HCT116 (cell line): ENCODE measurements around the gene KRT82.

Experiments used
- CEBPB ChIP-seq: IDR thresholded peaks from 2 replicates; pipeline ENCODE4 v1.6.1; 2012; ENCODE audit warnings: low read depth
- EGR1 ChIP-seq: IDR thresholded peaks from 2 replicates; pipeline ENCODE4 v1.6.1; 2012; ENCODE audit warnings: low read depth
- POLR2A ChIP-seq: IDR thresholded peaks from 2 replicates; pipeline ENCODE4 v1.7.0; 2011; ENCODE audit warnings: borderline replicate concordance; ENCODE audit not compliant: insufficient read depth, insufficient read length; ENCODE audit errors: extremely low read depth
- SIN3A ChIP-seq: IDR thresholded peaks from 2 replicates; pipeline ENCODE4 v1.6.1; 2012; ENCODE audit warnings: low read depth
- YY1 ChIP-seq: IDR thresholded peaks from 2 replicates; pipeline ENCODE4 v1.6.1; 2011; ENCODE audit warnings: low read length, low read depth, moderate library complexity, mild to moderate bottlenecking; ENCODE audit not compliant: insufficient replicate concordance; ENCODE audit errors: extremely low read depth
- TF ChIP-seq, protein P1 (sequence below), 3 experiments: fragments of 200-600 bp in 1 of 3; sonication (generic) in 1 of 3; IDR thresholded peaks in 2 of 3; conservative IDR thresholded peaks in 1 of 3; 2 replicates each; pipeline ENCODE4 v1.5.1; 2012 to 2017; ENCODE audit warnings: low read depth in 2 of 3, low read length in 2 of 3, antibody characterized with exemption in 1 of 3, borderline replicate concordance in 1 of 3, control low read depth in 1 of 3, mild to moderate bottlenecking in 1 of 3, mixed read lengths in 1 of 3, mixed run types in 1 of 3, moderate library complexity in 1 of 3; ENCODE audit not compliant: insufficient read depth in 1 of 3
- TF ChIP-seq, protein P2 (sequence below): IDR thresholded peaks from 2 replicates; pipeline ENCODE4 v1.6.1; 2012

DNA sequence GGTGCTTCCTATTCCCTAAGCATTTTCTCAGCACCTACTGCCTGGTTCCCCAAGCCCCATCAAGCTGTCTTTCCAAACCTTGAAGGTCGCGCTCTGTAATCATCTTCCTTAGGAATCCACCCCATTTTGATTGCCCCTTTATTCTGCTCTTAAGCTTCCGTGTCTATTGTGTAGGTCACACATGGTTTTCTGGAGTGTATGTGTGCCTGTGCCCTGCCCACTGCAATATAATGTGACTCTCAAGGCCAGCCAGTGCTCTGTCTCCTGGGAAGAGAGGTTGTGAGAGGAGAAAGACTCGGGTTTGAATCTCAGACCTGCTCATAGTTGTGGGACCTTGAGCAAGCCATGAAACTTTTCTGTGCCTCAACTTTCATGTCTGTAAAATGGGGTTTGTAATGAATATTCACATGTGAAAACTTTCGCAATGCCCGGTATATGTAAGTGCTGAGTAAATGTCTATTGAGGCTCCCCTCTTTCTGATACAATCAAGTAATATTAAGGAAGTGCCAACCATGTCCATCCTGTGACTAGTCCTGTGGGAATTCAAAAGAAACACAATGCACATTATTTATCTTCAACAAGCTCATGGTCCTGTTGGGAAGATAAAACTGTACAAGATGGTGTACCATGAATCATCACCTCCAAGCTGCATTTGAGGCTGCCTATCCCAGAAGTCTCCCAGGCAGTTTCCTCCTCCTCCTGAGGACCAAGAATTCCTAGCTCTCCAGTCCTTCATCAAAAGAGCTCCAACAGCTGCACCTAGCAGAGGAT is 28.8 kb upstream of the KRT82 start:
- TF ChIP-seq SIN3A, result no peak
- TF ChIP-seq, protein P1, sequence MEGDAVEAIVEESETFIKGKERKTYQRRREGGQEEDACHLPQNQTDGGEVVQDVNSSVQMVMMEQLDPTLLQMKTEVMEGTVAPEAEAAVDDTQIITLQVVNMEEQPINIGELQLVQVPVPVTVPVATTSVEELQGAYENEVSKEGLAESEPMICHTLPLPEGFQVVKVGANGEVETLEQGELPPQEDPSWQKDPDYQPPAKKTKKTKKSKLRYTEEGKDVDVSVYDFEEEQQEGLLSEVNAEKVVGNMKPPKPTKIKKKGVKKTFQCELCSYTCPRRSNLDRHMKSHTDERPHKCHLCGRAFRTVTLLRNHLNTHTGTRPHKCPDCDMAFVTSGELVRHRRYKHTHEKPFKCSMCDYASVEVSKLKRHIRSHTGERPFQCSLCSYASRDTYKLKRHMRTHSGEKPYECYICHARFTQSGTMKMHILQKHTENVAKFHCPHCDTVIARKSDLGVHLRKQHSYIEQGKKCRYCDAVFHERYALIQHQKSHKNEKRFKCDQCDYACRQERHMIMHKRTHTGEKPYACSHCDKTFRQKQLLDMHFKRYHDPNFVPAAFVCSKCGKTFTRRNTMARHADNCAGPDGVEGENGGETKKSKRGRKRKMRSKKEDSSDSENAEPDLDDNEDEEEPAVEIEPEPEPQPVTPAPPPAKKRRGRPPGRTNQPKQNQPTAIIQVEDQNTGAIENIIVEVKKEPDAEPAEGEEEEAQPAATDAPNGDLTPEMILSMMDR (IDR thresholded peaks at IDR 0.05 in 2 of 3, conservative IDR thresholded peaks at IDR 0.05 in 1 of 3; ENCODE audit: borderline replicate concordance in 1 of 3, insufficient read depth in 1 of 3, low read depth in 2 of 3, low read length in 2 of 3), result no peak
- TF ChIP-seq CEBPB, result no peak
- TF ChIP-seq YY1, result no peak
- TF ChIP-seq POLR2A, result no peak
- TF ChIP-seq, protein P2, sequence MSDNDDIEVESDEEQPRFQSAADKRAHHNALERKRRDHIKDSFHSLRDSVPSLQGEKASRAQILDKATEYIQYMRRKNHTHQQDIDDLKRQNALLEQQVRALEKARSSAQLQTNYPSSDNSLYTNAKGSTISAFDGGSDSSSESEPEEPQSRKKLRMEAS, result no peak
- TF ChIP-seq EGR1, result no peak
